ENCODE measurements around the gene ZNF417. TPM values are rescaled to one million over a fixed set of nuclear protein-coding genes. Genes with fewer than 3 reads are reported as not detected.

The ZNF417 gene
- total RNA-seq: 20.2 and 25.7 TPM in 2 replicates

DNA sequence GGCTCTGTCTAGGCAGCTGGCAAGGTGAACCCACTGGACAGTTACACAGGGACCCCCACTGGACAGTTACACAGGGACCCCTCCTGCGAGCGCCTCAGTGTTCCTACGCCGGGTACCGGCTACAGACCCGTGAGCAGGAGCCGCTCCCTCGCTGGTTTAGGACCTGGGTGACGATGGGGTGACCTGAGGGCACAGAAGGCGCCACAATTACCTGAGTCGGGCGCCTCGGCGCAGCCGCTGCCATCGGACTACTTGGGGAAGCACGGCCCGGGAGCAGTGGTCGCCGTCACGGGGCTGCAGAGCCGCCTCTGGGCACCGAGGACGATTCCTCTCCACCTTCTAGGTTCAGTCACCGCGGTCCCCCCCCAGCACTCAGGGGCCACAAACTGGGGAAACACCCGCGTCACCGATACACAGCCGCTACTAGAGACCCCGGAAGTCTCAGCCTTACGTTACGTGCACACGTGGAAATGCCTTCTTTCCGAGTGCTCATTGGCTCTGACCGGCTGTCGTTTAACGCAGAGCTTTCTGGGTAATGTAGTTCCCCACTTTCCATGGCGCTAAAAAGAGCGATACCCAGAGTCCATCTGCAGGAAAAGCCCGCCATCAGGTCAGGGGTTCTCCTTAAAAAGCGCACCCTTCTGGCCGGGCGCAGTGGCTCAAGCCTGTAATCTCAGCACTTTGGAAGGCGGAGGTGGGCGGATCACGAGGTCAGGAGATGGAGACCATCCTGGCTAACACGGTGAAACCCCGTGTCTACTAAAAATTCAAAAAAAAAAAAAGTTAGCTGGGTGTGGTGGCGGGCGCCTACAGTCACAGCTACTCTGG lies at the start of gene ZNF417:
ZNF417 (minus strand) TSS at position 425 of the 828 bp plus-strand sequence; CDS start at position 244, 181 bp downstream.

GRCh38 chr19:57947419-57948134 lies 31.2 kb upstream of the ZNF417 start, which contains the start of gene ZNF256:
Gene ZNF256, minus strand, starts transcription at chr19:57947706. Its CDS starts 232 bp downstream, at chr19:57947474.

GRCh38 chr19:57934820-57935665 lies 18.7 kb upstream of the ZNF417 start, which contains the start of gene ZNF418:
Gene ZNF418, minus strand, starts transcription at chr19:57935402. Its CDS starts 1,580 bp downstream, at chr19:57933822.

DNA sequence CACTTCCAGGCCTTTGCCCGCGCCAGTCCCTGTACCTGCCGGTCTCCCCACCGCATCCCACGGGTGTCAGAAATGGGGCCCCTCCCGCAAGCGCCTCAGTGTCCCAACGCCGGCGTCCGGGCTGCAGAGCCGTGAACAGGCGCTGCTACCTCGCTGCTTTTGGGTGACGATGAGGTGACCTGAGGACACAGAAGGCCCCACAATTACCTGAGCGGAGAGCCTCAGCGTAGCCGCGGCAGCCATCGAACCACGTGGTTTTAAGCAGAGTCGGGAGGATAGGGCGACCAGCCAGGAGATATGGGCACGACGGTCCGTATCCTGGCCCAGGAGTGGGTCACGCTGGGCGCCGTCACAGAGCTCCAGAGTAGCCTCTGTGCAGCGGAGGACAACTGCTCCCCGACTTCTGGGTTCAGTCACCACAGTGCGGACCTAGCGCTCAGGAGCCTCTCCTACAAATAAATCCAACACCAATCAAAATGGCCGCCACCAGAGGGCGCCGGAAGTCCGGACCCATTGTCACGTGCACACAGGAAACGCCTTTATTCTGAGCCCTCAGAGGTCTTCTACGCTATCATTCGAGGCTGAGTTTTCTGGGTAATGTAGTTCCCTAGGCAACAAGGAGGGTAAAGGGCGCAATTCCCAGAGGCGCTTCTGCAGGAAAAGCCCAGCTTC lies 27.7 kb downstream of the ZNF417 start, which contains the start of gene ZNF814:
ZNF814 (minus strand) TSS at position 478 of the 672 bp plus-strand sequence; CDS start at position 243, 235 bp downstream.

Other genes starting within 250 kb of the ZNF417 start
- 0.07 TPM in 1 of 2 replicates, not detected in the other for gene ZSCAN4, start 247.7 kb downstream of the ZNF417 start, total RNA-seq
- 5.3 and 5.7 TPM in 2 replicates for gene ZNF551, start 234.6 kb downstream of the ZNF417 start, total RNA-seq
- 7.0 and 8.1 TPM in 2 replicates for gene ZNF154, start 207.4 kb downstream of the ZNF417 start, total RNA-seq
- 9.5 and 11.7 TPM in 2 replicates for gene ZNF671, start 189.0 kb downstream of the ZNF417 start, total RNA-seq
- 13.2 and 14.1 TPM in 2 replicates for gene ZNF776, start 169.8 kb downstream of the ZNF417 start, total RNA-seq
- 13.7 and 15.0 TPM in 2 replicates for gene ZNF586, start 146.9 kb downstream of the ZNF417 start, total RNA-seq
- gene ZNF552, start 101.7 kb downstream of the ZNF417 start, total RNA-seq: 4.3 and 4.4 TPM in 2 replicates
- gene ZNF587B, start 86.3 kb downstream of the ZNF417 start, total RNA-seq: 20.1 and 23.4 TPM in 2 replicates
- 33.7 and 35.8 TPM in 2 replicates for gene ZNF587, start 66.7 kb downstream of the ZNF417 start, total RNA-seq
- 6.6 and 8.0 TPM in 2 replicates for gene ZNF814, start 27.6 kb downstream of the ZNF417 start, total RNA-seq
- 5.7 and 6.2 TPM in 2 replicates for gene ZNF418, start 18.8 kb upstream of the ZNF417 start, total RNA-seq
- 4.0 and 4.9 TPM in 2 replicates for gene ZNF256, start 31.1 kb upstream of the ZNF417 start, total RNA-seq
- gene C19orf18, start 57.9 kb upstream of the ZNF417 start, total RNA-seq: not detected in 2 replicates
- gene ZNF606, start 86.2 kb upstream of the ZNF417 start, total RNA-seq: 11.5 and 12.5 TPM in 2 replicates
- 0.46 TPM in 1 of 2 replicates, not detected in the other for gene ZSCAN1, start 117.4 kb upstream of the ZNF417 start, total RNA-seq
- gene ZNF135, start 142.7 kb upstream of the ZNF417 start, total RNA-seq: 5.1 and 6.1 TPM in 2 replicates
- gene ZSCAN18, start 181.6 kb upstream of the ZNF417 start, total RNA-seq: 55.8 and 67.1 TPM in 2 replicates
- gene ZNF329, start 234.2 kb upstream of the ZNF417 start, total RNA-seq: 14.8 and 16.2 TPM in 2 replicates